GOT3 (cell line): Measurements from ENCODE around the gene LAMC3.

Experiments used
- DNase-seq: peaks from one replicate; lab custom pipeline; 2025; ENCODE audit warnings: mixed read lengths; lab: John Stamatoyannopoulos, UW

Gene LAMC3

DNA sequence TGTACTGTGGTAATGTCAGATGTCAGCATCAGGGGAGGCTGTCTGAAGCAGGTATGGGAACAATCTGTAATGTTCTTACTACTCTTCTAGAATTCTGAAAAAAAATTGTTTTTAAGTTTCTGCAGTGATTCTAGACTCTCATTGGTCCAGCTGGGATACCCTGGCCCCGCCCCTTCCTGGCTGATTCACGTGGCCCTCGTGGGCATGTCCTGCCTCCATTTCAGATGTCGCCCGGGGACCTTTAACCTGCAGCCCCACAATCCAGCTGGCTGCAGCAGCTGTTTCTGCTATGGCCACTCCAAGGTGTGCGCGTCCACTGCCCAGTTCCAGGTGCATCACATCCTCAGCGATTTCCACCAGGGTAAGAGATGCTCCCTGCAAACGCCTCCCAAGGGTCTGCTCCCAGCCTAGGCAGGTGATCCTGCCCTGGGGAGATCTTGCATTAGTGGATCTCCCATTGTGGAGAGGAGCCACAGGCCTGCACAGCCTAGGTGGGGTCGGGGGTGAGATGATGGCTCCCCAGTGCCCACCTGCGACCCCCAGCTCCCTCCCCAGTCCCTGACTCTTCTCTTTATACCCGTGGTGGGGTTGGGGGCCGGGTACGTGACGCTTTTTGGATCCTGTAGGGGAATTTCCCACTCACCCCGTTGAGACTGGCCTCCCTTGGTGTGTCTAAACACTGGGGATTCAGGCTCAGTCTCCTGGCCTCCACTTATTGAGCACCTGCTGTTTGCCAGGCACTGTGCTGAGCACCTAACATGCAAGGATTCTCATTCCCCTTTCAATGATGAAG, 36.5 kb downstream of the LAMC3 start:
- DNase-seq: no peak

GRCh38 chr9:131046093-131046380, 37.1 kb downstream of the LAMC3 start:
- DNase-seq: no peak

DNA sequence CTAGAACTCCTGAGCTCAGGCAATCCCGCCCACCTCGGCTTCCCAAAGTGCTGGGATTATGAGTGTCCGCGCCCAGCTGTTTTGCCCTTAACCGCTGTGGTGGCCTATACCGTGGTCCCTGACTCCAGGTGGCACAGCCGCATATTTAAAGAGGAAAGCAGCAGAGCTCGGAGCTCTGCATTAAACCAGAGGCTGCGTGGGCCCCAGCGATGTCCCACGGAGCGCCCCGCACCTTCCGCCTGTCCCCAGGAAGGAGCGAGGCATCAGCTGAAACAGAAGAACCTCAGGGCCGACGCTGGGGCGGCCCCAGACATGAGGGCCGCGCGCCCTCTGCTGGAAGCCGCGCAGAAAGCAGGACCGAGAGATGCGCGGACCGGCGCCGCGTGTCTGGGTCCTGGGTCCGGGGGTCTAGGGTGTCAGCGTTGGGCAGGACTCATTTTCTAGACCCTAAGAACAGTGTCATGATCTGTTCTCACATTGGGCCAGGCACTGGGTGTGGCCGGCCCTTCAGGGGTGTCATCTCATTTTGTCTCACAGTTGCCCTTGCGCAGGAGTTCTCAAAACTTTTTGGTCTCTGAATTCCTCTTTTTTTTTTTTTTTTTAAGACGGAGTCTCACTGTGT, 37.7 kb downstream of the LAMC3 start:
- DNase-seq: peak; percentile 45

DNA sequence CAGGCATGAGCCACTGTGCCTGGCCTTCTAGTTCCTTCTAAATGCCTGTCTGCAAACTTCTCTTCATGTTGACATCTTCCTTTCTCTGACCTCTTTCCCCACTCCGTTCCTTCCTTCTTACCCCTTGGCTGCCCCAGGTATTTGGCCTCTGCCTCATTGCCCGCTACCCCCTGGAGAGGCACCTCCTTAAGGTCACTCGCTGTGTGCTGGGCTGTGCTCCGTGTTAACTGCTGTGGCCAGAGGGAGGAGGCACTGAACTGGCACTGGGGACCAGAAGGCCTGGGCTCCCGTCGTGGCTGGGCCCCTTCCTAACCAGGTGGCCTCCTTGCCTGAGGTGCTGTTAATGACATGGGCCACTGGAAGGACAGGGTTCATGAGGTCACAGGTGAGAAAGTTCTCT, 39.4 kb downstream of the LAMC3 start:
- no peak for DNase-seq

GRCh38 chr9:131048820-131049219, 39.8 kb downstream of the LAMC3 start:
- no peak for DNase-seq

DNA sequence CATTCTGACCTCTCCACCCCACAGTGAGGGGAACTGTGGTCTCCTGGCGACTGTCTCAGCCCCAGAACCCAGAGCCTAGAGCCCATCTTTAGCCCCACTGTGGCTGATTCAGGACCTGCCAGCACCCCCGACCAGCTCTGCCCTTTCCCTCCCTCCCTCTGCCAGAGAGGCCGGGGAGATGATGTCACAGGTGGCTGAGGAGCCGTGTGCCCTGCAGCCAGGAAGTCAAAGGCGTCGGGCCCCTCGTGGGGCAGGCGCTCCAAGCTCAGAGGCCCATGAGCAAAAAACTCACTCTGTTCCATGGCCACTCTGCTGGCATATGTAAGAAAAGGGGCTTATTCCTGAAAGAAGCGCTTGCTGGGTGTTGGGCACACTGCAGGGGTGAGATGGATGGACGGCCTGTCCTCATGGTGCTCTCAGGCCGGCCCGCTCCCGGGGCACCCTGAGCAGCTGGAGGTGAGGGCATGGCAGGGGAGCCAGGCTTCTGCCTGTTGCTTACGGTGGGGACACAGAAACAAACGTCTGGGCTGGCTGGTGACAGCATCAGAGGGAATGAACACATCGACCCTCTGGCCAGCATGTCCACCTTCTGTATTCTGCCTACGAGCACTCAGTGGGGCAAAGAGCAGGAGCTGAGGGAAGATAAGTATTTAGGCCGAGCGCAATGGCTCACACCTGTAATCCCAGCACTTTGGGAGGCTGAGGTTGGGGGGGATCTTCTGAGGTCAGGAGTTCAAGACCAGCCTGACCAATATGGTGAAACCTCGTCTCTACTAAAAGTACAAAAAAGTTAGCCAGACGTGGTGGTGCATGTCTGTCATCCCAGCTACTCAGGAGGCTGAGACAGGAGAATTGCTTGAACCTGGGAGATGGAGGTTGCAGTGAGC, 41.1 kb downstream of the LAMC3 start:
- DNase-seq: no peak

GRCh38 chr9:131050831-131051230, 41.9 kb downstream of the LAMC3 start:
- DNase-seq: no peak

GRCh38 chr9:131051592-131052517, 42.9 kb downstream of the LAMC3 start:
- DNase-seq: no peak

- DNase-seq: no peak
These were observed 44.9 kb downstream of the LAMC3 start for GRCh38 chr9:131053896-131054295.

DNA sequence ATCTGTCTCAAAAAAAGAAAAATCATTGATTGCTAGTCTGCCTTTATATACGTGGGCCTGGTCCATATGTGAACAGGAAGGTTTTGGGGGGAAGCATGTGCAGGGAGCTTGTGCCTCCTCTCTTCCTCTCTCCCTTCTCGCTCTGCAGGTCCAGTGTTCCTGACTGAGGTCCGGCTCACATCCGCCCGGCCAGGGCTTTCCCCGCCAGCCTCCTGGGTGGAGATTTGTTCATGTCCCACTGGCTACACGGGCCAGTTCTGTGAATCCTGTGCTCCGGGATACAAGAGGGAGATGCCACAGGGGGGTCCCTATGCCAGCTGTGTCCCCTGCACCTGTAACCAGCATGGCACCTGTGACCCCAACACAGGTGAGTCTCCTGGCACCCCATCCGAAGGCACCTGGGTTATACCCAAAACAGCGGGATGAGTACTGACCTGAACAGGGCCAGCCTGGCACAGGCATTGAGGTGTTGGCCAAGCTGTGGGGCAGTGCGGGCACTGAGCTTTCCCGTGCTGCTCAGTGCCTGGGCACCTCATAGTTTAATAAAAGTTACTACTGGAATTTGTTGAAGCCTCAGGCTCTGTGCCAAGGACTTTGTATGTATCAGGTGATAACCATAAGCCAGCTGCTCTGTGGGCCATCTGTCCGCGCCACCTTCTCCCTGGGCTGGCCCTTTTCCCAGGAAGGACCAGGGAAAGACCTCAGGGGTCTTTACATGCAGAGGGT, 48.0 kb downstream of the LAMC3 start:
- no peak for DNase-seq

GRCh38 chr9:131060900-131061630, 52.1 kb downstream of the LAMC3 start:
- DNase-seq: no peak

DNA sequence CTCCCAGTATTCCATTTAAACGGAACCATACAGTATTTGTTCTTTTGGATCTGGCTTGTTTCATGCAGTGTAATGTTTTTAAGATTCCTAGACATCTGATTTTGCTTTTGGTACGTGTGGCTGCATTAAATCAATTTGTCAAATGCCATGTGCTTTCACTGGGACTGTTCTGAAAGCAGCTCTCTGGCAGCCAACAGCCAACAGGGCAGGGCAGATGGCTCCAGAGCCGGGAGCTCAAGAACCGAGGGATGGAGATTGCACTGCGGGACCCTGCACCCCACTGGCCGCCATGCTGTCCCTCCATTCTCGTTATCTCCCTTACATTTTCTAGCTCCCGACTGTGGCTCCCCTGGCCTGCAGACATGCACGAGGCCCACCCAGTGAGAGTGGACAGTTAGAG, 54.0 kb downstream of the LAMC3 start:
- DNase-seq: no peak

DNA sequence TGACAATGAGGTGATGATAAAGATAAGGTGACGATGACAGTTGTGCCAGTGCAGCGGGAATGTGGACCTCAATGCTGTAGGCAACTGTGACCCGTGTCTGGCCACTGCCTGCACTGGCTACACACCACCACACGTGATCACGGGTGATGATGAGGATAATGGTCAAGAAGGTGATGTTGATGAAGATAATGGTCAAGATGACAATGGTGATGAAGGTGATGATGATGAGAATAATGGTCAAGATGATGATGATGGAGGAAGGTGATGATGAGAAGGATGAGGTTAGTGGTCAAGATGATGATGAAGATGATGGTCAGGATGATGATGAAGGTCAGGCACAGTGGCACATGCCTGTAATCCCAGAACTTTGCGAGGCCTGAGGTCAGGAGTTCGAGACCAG, 56.6 kb downstream of the LAMC3 start:
- no peak for DNase-seq

DNA sequence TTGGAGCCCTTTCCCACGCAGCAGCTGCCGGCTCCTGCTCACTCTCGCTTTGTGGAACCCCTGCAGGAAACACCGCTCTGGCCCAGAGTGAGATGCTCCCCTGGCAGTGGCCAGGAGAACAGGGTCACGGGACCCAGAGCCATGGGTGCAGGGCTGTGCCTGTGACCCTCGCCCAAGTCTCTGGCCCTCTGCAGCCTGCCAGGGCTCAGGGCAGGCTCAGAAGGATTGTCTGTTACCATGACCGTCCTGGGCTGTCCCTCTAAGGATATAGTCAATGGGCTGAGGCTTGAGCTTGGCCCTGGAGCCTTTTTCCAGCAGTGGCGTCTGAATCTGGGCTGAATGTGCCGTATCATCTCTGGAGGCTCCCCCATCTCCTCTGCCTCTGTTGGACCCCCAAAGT, 58.7 kb downstream of the LAMC3 start:
- no peak for DNase-seq

DNA sequence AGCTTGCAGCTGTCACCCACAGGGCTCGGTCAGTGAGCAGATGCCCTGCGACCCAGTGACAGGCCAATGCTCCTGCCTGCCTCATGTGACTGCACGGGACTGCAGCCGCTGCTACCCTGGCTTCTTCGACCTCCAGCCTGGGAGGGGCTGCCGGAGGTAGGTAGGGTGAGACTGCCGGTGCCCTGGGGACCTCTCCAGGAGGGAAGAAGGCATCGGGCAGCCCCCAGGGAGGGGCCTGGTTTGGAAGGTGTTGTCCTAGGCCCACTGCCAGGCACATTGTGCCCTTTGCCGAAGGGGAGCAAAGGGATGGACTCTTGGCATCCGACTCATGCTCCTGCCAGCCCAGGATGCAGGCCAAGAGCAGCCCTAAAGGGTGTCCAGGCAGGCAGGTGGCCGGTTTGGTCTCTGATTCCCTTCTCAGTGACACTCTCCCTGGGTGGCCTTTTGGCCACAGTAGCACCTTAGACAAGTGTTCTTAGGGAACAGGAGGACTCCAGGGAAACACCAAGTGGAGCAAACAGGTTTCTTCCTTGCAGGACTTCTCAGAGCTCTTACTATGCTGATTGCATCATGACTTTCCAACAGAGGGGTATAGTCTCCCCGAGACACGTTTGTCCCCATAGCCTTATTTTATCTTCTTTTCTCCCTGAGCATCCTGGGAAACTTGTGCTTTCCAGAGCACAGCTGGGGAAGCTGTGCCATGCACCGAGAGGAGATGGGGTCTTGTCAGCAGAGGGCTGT, 59.3 kb downstream of the LAMC3 start:
- no peak for DNase-seq

GRCh38 chr9:131069699-131070098, 60.7 kb downstream of the LAMC3 start:
- no peak for DNase-seq

- no peak for DNase-seq
These were observed 63.3 kb downstream of the LAMC3 start for GRCh38 chr9:131072107-131072870.

DNA sequence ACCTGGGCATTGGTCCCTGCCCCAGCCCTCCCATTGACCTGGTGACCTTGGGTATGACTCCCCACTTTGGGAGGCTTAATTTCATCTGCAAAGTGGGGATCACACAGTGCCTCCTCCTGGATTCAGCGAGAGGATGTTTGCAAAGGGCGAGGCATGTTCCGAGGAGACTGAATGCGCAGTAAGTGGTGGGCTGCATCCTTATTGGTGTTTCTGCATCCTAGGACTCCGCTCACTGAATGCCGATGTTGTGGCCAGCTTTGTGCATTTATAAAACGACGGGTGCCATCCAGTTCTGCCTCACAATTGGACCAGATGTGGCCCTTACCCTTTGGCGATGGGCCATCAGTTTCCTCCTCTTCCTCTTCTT, 63.9 kb downstream of the LAMC3 start:
- no peak for DNase-seq
